COLO668 (cell line): ENCODE results near the gene HEXD.
A peak's percentile ranks its signal among the peaks of the same experiment; 100 is the strongest.
"Not testable (repeated sequence)": the region's sequence is repeated elsewhere in the genome, so short reads cannot be mapped to it uniquely, and the experiment has no call there.

ENCODE experiments used
- DNase-seq: peaks from one replicate; lab custom pipeline; 2025; ENCODE audit not compliant: unreplicated experiment; lab: John Stamatoyannopoulos, UW

Gene HEXD

GRCh38 chr17:82396601-82397435 lies 21.3 kb upstream of the HEXD start:
- DNase-seq: no peak

GRCh38 chr17:82397449-82398335 lies 20.5 kb upstream of the HEXD start:
- DNase-seq: peak; percentile 19

GRCh38 chr17:82399041-82399441 lies 19.1 kb upstream of the HEXD start:
- DNase-seq: no peak

GRCh38 chr17:82399601-82400101 lies 18.5 kb upstream of the HEXD start:
- peak; percentile 77 for DNase-seq

DNA sequence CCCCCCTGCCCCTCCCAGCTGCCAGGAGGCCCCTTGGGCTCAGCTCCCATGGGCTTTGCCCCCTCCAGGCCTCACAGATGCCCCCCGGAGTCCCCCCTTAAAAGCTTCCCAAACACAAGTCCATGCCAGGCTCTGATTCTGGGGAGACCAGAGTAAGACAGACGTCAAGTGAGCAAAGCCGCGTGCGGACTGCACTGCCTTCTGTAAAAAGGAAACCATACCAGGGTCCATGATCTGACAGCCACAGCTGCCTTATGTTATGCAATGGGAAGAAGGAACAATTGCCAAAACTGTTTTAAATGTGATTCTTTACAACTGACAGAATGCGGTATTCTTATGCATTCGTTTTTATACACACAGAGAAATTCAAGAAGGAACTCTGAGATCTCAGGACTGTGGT lies 17.9 kb upstream of the HEXD start:
- no peak for DNase-seq

DNA sequence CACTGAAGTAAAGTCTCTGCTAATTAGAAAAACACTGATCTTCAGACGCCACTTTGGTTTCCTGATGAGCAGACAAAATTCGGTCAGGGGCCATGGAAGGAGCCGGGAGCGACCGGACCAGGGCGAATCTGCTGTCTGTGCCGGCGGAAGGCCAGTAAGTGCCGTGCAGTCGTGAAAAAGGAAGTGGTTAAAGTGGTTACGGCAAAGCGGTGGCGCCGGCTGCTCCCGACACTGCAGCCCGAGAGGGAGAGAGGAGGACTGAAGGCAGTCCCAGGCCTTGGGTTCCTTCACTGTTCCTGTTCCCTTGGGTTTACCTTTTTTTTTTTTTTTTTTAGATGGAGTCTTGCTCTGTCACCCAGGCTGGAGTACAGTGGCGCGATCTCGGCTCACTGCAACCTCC lies 17.3 kb upstream of the HEXD start:
- DNase-seq: no peak

GRCh38 chr17:82402865-82403264 lies 15.3 kb upstream of the HEXD start:
- peak; percentile 33 for DNase-seq

DNA sequence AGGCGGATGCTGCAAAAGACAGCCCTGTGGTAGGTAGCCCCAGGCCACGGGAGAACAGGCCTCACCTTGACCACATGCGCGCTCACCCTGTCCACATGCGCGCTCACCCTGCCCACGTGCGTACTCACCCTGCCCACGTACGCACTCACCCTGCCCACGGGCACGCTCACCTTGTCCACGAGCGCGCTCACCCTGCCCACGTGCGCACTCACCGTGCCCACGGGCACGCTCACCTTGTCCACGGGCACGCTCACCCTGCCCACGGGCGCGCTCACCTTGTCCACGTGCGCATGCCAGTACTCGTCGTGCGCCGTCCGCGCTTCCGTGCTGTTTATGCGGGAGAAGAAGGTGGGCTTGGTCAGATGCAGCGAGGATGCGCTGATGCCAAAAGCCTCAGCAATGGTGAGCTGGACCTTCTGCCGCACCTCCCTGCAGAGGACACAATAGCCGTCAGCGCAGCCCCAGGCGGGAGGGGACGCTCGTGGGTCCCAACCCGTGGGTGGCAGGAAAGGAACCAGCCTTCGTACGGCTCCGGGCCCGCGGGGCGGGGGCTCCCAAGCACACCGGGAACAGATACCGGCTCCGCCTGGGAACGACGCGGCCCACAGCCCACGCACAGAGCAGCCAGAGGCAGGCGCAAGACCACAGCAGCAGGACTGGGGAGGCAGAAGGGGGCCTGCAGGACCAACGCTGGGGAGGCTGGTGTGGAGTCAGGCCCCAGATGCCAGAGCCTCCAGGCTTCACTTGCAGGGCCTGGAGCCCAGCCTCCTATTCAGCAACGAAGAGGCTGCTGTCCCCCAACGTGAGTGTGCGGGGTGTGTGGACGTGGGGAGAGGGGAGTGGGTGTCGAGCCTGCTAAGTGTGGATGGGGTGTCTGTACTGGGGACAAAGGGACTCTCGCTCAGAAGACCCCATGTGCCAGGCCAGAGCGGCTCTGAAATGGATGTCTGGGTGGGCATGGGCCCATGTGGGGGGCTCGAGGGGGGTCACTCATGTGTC lies 14.2 kb upstream of the HEXD start:
- DNase-seq: no peak

GRCh38 chr17:82405051-82405450 lies 13.1 kb upstream of the HEXD start:
- no peak for DNase-seq

DNA sequence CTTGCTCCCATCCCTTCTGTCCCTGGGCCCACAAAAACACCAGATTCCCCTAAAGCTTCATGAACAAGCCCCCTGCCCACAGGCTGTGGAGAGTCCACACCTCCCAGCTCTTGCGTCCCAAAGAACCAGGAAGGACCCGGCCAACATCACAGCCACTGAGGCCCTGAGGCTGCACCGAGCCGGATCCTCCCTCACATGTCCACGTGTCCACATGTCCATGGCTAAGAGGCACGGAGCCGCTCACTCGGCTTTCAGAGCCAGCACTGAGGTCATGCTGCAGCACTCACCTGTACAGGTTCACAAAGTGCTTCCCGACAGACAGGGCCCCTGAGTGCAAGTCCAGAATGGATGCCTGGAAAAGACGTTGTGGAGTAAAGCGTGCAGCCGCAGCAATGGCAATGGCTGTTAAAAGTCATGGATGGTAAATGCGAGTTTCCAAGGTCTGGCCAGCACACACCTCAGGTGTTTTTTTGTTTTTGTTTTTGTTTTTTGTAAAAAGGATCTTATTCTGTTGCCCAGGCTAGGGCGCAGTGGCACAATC lies 11.9 kb upstream of the HEXD start:
- DNase-seq: no peak

GRCh38 chr17:82407255-82407654 lies 10.9 kb upstream of the HEXD start:
- DNase-seq: no peak

GRCh38 chr17:82408288-82408937 lies 9.7 kb upstream of the HEXD start:
- DNase-seq: no peak

- DNase-seq: no peak
These were observed 9.2 kb upstream of the HEXD start for GRCh38 chr17:82408938-82409318.

GRCh38 chr17:82410014-82410716 lies 8.0 kb upstream of the HEXD start:
- no peak for DNase-seq

DNA sequence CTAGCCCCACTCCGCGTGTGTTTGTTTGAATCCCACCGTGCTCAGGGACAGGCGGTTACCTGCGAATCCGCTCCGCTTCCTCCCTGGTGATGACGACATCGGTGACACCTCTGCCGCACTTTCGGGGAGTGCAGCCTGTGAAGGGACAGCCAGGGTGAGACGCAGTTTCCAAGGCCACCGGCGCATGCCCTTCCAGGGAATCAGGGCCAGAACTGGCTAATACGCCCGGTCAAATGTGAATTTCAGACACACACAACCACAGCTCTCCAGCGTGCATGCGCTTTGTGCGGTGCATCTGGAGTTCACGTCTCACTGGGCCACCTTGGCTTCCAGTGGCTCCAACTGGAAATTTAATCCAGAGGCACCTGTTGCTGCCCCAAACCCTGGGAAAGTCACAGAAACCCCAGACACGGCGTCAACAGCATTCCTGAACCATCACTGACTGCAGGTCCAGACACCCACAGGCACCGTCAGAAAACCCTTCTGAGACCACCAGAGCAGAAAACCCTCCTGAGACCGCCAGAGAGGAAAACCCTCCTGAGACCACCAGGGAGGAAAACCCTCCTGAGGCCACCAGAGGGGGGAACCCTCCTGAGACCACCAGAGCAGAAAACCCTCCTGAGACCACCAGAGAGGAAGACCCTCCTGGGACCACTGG lies 6.6 kb upstream of the HEXD start:
- DNase-seq: no peak

DNA sequence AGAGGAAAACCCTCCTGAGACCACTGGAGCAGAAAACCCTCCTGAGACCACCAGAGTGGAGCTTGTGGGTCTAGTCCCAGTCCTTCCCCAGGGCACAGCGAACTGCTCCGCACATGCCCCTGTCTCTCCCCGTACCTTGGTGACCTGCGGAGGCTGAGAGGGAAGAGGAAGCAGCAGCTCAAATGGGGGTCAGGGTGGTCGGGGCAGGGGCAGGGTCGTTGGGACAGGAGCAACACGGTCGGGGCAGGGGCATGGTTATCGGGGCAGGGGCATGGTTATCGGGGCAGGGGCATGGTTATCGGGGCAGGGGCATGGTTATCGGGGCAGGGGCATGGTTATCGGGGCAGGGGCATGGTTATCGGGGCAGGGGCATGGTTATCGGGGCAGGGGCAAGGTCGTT lies 6.1 kb upstream of the HEXD start:
- DNase-seq: not testable (repeated sequence)

DNA sequence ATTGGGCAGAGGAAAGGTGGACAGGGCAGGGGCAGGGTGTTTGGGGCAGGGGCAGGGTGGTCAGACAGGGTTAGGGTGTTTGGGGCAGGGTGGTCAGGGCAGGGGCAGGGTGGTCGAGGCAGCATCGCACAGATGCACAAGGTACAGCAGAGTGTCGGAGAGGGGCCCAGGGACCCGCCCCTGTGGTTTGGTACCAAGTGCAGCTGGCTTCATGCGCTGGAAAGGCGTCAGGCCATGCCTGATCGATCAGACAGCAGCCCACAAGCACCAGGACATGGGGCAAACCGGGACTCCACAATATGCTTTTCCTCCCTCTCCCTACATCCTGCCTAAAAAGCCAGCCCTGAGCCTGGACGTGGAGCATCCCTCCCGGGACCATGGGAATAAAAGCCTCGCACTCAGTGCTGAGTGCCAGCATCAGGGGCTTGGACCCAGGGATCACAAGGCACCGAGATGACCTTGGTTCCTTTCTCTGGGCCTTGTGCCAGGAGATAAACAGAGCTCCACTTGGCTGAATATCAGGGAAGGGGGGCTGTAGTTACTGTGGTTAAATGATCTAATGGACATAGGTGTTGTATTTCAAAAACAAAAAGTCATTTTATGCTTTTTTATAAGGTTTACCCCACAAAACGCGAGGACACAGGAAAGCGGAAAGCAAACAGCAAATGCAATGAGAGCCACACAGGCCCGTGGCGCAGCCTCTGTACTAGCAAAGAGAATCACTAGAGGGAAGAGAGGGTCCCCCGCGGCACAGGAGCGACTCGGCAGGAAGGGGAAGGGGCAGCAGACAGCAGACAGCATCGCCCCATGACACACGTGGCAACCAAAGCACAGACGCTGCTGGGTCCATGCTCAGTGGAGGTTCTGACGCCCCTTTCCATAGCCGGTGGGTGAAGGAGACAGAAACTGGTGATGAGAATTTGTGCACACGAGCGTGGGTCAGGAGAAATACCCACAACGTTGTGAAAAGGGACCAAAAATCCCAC lies 5.3 kb upstream of the HEXD start:
- DNase-seq: peak; percentile 57
